Muscle of arm (tissue), 12 donors: Measurements from ENCODE around the gene ZC3H6. TPM values are rescaled to one million over a fixed set of nuclear protein-coding genes. Genes with fewer than 3 reads are reported as not detected.
"Not testable (repeated sequence)": the region's sequence is repeated elsewhere in the genome, so short reads cannot be mapped to it uniquely, and the experiment has no call there.

ENCODE experiments used
- DNase-seq: peaks from one replicate; pipeline ENCODE4 v3.0.0-alpha.2; 2013
- polyA plus RNA-seq, 12 donors: library from polyadenylated mRNA; unstranded; fragments of 120-200 nt; gene quantifications; one replicate each; pipeline ENCODE4 v1.2.1, GENCODE V29; 2013; ENCODE audit not compliant: insufficient read length in 12 of 12

The ZC3H6 gene
- polyA plus RNA-seq, 12 donors: 5.1 to 11.5 (median 6.9) TPM; not detected in 1

DNA sequence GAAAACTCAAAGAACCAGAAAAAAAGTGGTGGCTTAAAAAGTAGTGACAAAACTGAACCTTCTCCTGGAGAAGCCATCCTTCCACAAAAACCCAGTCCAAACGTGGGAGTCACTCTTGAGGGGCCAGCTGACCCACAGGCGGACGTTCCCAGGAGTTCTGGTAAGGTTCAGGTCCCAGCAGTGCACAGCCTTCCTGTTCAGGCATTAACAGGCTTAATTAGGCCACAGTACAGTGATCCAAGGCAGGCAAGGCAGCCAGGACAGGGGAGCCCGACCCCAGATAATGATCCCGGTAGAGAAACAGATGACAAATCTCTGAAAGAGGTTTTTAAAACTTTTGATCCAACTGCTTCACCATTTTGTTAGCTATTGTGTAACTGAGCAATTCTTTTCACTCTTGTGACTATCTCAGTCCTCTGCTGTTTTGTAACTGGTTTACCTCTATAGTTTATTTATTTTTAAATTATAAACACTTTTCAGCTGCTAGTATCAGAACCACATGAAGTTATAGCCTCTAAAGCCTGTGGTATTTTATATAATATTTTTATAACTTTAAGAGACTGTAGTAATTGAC is 56.8 kb downstream of the ZC3H6 start:
- no peak for DNase-seq

DNA sequence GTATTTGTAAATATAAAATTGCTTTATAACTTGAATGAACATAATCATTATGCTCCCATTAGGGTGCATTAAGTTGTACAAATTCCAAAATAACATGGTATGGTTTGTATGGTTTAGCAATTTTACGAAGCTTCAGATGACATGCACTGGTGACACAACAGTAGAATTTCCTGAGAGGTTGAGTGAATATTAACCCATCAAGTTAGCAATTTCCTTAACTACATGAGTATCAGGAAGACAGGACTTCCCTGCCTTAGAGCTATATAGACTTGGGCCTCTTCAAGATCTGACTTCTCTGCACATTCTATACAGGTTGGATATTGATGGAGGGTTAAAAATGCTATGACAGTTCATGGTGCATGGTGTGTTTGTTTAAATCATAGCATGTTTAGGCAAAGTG is 60.2 kb downstream of the ZC3H6 start:
- no peak for DNase-seq

DNA sequence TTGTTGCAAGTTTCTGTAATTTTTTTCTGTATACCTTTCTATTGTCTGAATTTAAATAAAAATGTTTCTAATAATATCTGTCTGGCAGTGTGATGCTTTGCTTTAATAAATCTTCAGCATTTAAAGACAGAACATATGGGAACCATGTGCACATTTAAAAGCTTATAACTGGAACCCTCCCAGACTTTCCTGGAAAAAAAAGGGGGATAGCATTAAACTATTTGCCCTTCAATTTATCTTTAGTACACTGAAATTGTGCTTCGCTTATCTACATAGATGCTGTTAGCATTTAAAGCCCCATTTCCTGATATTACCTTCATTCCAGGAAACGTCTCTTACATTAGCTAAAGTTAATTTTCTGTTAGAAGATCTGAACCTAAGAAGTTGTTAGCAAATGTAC is 64.6 kb downstream of the ZC3H6 start:
- no peak for DNase-seq

DNA sequence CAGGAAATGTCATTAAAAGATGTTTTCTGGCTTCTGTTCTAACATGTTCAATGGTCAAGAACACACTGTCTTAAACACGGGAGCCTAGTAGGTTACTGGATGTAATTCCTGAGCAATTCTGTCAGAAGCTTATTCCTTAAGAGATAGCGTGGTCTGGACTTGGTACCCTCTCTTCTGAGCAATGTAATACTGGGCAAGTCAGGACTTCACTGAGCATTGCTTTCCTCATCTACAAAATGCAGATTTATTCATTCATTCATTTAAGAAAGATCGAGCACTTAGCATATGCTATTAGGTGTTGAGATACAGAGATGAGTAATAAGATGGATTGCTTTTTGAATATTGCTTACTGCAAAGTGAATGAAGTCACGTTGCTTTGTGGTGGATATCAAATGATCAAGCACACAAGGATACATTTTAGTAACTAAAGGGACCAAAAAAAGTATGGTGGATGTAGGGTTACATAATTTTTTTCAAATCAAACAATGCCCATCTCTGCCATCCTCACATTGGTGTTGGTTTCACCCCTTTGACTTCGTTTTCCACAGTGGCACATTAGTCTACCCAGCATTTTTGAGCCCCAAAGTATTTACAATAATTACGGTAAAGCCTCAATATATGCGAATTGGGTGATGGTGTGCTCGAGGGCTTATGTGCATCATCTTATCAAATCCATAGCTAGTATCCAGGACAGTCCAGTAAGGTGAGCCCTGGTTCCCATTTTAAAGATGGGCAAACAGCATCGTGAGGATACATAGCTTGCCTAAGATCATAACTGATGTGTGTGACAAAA is 65.3 kb downstream of the ZC3H6 start:
- DNase-seq: no peak

DNA sequence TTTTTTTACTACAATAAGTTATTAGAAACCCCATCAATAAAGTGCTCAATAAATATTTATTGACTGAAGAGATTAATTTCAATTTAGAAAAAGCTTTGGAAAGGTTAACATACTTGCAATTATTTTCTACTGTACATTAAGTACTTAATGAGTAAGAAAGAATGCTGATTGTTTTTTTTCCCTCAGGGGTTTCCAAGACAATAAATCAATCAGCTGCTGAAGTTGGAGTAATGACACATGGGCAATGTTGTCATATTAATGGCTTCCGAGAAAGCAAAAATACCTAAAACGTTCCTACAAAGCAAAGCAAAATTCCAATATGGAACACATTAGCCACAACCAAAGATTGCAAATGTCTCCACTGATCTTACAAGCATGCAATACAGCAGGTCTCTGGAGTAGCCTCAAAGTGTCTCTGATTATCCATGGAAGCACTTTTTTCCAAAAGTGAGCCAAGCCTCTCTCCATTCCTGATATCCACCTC is 66.7 kb downstream of the ZC3H6 start:
- no peak for DNase-seq

DNA sequence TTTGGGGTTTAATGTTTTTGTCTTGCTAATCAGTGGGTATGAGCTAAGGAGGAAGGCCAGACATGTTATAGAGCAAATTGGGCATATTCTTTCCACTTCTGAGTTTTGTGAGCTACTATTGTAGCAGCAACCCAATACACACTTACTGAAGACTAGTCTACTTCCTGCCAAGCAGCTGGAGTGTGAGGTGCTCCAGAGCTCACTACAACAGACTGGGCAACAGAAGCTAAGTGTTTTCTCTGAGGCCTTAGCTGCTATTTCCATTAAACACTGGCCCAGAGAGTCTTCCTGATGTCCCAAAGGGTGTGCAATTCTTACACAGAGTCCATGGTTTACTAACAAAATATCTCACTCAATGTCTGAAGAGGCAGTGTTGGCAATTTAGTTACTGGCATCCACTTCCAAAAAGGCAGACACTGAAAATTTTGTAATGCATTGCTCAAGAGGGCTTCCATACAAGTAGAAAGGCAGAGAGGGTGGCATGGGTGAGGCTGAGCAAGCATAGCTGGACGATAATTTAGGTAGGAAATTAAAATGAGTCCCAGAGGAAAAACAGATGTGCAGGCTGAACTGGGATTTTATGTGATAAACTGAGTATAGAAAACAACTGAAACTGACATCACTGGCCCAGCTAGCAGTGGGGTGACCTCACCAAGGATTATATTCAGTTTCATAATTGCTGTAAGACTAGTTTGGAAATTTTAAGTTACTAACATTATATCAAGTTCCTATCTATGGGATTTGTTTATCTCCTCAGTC is 68.6 kb downstream of the ZC3H6 start:
- DNase-seq: peak; percentile 46

DNA sequence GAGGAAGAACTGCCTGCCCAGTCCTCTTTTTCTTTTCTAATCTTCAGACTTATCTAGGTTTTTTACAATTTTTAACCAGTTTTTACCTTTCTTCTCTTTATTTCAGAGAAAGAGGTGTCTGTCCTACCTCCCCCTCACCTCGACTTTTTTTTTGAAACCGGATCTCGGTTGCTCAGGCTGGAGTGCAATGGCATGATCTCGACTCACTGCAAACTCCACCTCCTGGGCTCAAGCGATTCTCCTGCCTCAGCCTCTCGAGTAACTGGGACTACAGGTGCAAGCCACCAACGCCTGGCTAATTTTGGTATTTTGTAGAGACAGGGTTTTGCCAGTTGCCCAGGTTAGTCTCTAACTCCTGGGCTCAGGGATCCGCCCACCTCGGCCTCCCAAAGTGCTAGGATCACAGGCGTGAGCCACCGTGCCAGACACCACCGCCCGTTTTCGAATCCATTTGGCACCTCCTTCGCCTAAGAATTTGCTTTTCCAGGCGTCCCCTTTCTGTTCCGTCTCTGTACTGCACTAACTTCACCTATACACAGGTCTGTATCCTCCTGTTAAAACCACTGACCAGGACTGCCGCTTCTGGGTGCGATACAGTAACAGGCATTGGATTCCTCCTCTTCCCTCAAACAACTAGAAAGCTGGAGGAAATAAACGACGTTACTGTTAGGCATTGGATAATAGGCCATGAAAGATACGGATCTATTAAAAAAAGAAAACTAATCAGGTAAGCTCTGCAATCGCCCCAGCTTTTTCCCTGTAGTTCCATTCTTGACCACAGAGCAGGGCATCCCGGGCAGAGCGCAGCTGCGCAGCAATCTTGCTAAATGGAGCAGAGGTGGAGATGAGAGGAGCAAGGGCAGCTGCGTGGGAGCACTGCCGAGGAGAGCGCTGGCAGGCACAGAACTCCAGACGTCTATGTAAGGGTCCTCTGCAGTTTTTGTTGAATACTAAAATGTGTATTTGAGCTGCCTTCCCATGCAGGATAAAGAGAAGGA is 69.9 kb downstream of the ZC3H6 start:
- no peak for DNase-seq

DNA sequence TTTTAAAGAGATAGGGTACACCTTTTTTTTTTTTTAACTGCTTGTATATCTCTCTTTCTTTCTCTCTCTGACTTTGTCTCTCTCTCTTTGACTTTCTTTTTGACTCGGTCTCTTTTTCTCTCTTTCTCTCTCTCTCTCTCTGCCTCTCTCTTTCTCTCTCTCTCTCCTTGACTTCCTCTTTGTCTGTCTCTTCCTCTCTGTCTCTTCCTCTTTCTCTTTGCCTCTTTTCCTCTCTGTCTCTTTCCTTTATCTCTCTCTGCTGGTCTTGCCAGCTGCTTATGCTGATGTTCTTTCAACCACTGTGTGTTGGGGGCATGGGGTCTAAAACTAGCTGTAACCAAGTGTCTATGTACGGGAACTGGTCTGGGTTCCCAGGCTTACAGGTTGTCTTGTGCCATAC is 76.9 kb downstream of the ZC3H6 start:
- DNase-seq: not testable (repeated sequence)

DNA sequence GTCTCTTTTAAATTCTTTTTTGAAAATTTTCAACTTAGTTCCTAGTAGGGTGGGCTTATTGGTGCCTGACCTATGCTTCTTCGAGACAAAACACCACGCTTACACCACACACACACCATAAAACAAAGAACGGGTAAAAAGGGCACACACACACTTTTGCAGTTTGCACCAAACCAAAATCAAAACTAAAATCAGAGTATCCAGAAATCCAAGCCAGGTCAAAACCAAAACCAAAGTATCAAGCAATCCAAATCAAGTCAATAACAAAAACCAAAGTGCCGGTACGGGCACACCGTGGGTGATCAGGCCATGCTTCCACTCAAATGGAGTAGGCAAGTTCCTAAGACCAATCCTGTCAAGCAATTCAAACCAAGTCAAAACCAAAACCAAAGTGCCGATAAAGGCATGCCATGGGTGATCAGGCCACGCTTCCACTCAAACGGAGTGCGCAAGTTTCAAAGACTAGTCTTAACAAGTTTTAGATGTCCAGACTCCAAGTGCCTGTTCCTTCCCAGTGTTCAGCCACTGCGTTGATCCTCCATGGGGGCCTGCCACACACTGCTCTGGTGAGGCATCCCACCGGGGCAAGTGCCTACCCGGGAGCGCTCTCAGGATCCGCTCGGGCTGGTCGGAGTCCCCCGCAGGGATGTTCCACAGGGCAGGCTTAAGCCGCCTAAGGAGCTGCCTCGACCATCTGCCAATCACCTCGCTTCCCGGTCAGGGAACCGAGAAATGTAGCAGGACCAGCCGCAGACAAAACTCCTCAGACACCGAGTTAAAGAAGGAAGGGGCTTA is 77.6 kb downstream of the ZC3H6 start:
- not testable (repeated sequence) for DNase-seq

DNA sequence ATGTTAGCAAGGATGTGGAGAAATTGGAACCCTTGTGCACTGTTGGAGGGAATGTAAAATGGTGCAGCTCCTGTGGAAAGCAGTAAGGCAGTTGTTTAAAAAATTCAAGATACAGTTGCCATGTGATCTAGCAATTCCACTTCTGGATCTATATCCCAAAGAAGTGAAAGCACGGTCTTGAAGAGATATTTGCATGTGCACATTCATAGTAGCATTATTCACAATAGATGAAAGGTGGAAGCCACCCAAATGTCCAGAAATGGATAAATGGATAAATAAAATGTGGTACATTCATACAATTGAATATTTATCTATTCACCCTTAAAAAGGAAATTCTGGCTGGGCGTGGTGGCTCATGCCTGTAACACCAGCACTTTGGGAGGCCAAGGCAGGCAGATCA is 78.9 kb downstream of the ZC3H6 start:
- DNase-seq: not testable (repeated sequence)

DNA sequence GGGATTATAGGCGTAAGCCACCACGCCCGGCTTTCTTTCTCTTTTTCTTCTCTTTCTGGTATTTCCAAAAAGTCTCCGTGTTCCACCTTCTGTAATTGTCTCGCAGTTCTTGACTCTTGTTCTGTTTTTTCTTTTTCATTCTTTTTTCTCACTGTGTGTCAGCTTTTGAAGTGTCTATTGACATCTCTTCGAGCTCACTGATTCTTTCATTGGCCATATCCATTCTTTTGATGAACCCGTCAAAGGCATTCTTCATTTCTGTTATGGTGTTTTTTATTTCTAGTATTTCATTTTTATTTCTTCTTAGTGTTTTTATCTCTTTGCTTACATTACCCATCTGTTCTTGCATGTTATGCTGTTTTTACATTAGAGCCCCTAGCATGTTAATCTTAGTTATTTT is 84.7 kb downstream of the ZC3H6 start:
- DNase-seq: not testable (repeated sequence)

Other genes starting within 250 kb of the ZC3H6 start
- 10 to 100 TPM in 11 of 12 donors, not detected in 1; 12.4 to 26.2 (median 19.7) TPM for gene TMEM87B, start 220.3 kb upstream of the ZC3H6 start, polyA plus RNA-seq
- 10 to 100 TPM in 6 of 12 donors, 1 to 10 TPM in 5, not detected in 1; 7.4 to 12.8 (median 10.6) TPM for gene FBLN7, start 137.2 kb upstream of the ZC3H6 start, polyA plus RNA-seq
- gene ZC3H8, start 20.6 kb upstream of the ZC3H6 start, polyA plus RNA-seq: 10 to 100 TPM in 11 of 12 donors, not detected in 1; 10.2 to 27.1 (median 16.9) TPM
- gene RGPD8, start 158.0 kb downstream of the ZC3H6 start, polyA plus RNA-seq: 1 to 10 TPM in 11 of 12 donors, not detected in 1; 2.2 to 8.1 (median 3.5) TPM
- gene TTL, start 206.6 kb downstream of the ZC3H6 start, polyA plus RNA-seq: 10 to 100 TPM in 11 of 12 donors, not detected in 1; 26.2 to 46.7 (median 42.0) TPM